ENCODE data around the gene KDM4F. TPM values are rescaled to one million over a fixed set of nuclear protein-coding genes. Genes with fewer than 3 reads are reported as not detected.

KDM4F gene
- total and polyA plus RNA-seq, 2 donors (not counting 3 experiments of a cell fraction or from before 2014, with no cell fraction given), result not detected

GRCh38 chr11:95095858-95096587 lies 46.8 kb downstream of the KDM4F start:
- no peak overlapping the region for H3K9ac ChIP-seq (replicated peaks; ENCODE audit: extremely low read depth, insufficient read depth, low read length)
- peaks cover 14% of the 10 kb centered on the region for H3K4me1 ChIP-seq (ENCODE audit: control insufficient read depth, extremely low read depth, insufficient read depth, low read length)
- peak overlapping the region; percentile 59 for H3K4me2 ChIP-seq (ENCODE audit: insufficient read depth, low read length)
- FAIRE-seq, result peak; percentile 85
- no peaks in the 10 kb centered on the region for H3K9me3 ChIP-seq (replicated peaks; ENCODE audit: control insufficient read depth, insufficient read depth, low read length)
- TF ChIP-seq, protein P1, sequence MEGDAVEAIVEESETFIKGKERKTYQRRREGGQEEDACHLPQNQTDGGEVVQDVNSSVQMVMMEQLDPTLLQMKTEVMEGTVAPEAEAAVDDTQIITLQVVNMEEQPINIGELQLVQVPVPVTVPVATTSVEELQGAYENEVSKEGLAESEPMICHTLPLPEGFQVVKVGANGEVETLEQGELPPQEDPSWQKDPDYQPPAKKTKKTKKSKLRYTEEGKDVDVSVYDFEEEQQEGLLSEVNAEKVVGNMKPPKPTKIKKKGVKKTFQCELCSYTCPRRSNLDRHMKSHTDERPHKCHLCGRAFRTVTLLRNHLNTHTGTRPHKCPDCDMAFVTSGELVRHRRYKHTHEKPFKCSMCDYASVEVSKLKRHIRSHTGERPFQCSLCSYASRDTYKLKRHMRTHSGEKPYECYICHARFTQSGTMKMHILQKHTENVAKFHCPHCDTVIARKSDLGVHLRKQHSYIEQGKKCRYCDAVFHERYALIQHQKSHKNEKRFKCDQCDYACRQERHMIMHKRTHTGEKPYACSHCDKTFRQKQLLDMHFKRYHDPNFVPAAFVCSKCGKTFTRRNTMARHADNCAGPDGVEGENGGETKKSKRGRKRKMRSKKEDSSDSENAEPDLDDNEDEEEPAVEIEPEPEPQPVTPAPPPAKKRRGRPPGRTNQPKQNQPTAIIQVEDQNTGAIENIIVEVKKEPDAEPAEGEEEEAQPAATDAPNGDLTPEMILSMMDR (IDR thresholded peaks at IDR 0.05; ENCODE audit: extremely low read depth in 1 of 2, insufficient read depth in 1 of 2, low read depth in 1 of 2, low read length in 2 of 2), result no peak
- no peak for TF ChIP-seq MYC (IDR thresholded peaks at IDR 0.05; ENCODE audit: low read depth, low read length)
- no peak for TF ChIP-seq JUN (IDR thresholded peaks at IDR 0.05; ENCODE audit: borderline replicate concordance, insufficient read depth, insufficient read length, low read depth)
- TF ChIP-seq POLR2A (IDR thresholded peaks at IDR 0.05; ENCODE audit: low read depth, low read length), result no peak
- peak; percentile 16 for TF ChIP-seq GATA2 (IDR thresholded peaks at IDR 0.05; ENCODE audit: insufficient read depth, insufficient read length, low read depth, low read length)
- TF ChIP-seq, protein P2, sequence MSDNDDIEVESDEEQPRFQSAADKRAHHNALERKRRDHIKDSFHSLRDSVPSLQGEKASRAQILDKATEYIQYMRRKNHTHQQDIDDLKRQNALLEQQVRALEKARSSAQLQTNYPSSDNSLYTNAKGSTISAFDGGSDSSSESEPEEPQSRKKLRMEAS (IDR thresholded peaks at IDR 0.05; ENCODE audit: insufficient read depth, insufficient read length), result no peak
- peak; percentile 83 for TF ChIP-seq FOS (IDR thresholded peaks at IDR 0.05; ENCODE audit: borderline replicate concordance, insufficient read depth, low read length)
- TF ChIP-seq POLR2AphosphoS5 (IDR thresholded peaks at IDR 0.05; ENCODE audit: insufficient read depth, low read depth, low read length), result no peak
- no peak for TF ChIP-seq EZH2 (IDR thresholded peaks at IDR 0.05; ENCODE audit: borderline replicate concordance, low read depth, low read length, severe bottlenecking)
- H2AFZ ChIP-seq (ENCODE audit: low read depth, low read length), result no peak overlapping the region
- no peaks in the 10 kb centered on the region for H3K27me3 ChIP-seq (ENCODE audit: control insufficient read depth in 2 of 2, insufficient read depth in 2 of 2, low read length in 2 of 2)
- no TSS peak for BruUV-seq (replicated peaks)
- intact Hi-C loops (cut with micrococcal nuclease), result no loop called here
- CTCF ChIA-PET, result interaction anchor here (0.7 to 8.8 kb wide), 8 partner anchors 11 to 56 kb away, joined by 3 to 91 read pairs (median 4); partner anchors contain the start of gene SRSF8
- H3K27ac ChIP-seq (ENCODE audit: insufficient read depth, low read depth, low read length), result no peak overlapping the region
- dilution Hi-C loops (cut with MboI; ENCODE audit: extremely low pct_ligation_motif_present, low sequenced_read_pairs), result no loop called here
- no peaks in the 10 kb centered on the region for H3K9me1 ChIP-seq (replicated peaks; ENCODE audit: control insufficient read depth, extremely low read depth, insufficient read depth, low read length)
- DNase-seq (ENCODE audit: low read depth, low spot score), result peak; percentile 40
- no peaks in the 10 kb centered on the region for H3K79me2 ChIP-seq (ENCODE audit: control insufficient read depth, insufficient read depth, low read length)
- no peak overlapping the region for H3K4me3 ChIP-seq (replicated peaks in 1 of 3; ENCODE audit: insufficient read depth in 1 of 3, low read depth in 1 of 3, low read length in 3 of 3)
- no peaks in the 10 kb centered on the region for H3K36me3 ChIP-seq (ENCODE audit: control insufficient read depth in 2 of 2, extremely low read depth in 1 of 2, insufficient read depth in 2 of 2, low read length in 2 of 2)
- no peaks in the 10 kb centered on the region for H4K20me1 ChIP-seq (replicated peaks; ENCODE audit: control insufficient read depth, extremely low read depth, insufficient read depth, low read length)
- POLR2A ChIA-PET, result no interaction called here

Data from endothelial cell of umbilical vein (primary cell).